GM21737 (cell line): ENCODE data around the gene SERTAD4.
"Not testable (repeated sequence)": the region's sequence is repeated elsewhere in the genome, so short reads cannot be mapped to it uniquely, and the experiment has no call there.

Experiments used
- ATAC-seq: cut with Tn5 transposase; IDR thresholded peaks from one replicate; pipeline ENCODE4 v1.9.1; 2021; ENCODE audit warnings: mild to moderate bottlenecking, moderate library complexity; ENCODE audit not compliant: unreplicated experiment

SERTAD4 gene

DNA sequence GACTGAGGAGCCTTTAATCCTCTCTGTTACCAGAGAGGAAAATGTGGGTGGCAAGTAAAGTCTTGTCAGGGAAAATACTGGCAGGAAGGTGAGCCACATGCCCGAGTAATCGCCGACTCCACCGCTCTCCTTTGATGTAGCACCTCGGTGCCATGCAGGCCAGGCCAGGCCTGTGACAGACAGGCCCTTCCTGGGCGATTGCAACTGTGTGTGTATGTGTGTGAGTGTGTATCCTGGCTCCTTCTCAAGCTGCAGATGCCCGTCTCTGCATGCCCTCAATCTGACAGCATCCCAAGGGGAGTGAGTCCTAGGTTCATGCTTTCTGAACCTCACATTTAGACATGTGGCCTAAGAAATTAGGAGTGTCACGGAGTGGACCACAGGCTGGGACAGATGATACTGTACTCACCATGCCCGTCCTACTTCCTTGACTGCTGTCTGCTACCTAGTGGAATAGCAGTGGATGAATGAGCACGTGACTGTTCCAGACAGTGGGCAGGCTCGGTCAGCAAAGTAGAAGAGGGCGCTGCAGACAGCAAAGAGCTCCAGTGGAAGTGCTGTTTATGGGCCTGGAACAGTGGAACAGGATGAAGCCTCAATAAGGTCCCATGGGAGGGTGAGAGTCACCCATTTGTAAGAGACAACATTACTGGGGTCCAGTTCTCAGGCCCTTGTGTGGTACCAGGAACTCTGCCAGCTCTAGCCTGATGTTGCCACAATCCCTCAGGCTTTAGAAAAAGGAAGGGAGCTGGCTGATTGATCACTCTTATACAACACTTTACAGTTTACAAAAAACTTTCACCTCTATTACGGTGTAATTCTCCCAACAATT, 25.3 kb downstream of the SERTAD4 start:
- no peak for ATAC-seq

DNA sequence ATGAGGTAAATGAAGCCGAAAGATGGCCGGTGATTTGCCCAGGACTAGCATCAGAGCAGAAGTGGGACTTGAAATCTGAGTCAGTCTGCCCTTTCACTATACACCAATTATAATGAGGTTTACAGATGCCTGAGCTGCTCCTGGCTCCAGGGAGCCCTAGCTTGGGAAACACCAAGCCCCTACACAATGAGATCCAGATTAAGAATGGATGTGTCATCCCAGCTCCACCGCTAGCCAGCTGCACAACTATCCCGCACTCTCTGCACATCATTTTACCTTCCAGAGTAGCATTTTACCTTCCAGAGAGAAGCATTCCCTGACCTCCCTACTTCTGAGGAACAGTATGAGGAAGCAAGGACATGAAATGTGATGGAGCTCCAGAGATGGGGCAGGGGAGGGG, 27.0 kb downstream of the SERTAD4 start:
- no peak for ATAC-seq

DNA sequence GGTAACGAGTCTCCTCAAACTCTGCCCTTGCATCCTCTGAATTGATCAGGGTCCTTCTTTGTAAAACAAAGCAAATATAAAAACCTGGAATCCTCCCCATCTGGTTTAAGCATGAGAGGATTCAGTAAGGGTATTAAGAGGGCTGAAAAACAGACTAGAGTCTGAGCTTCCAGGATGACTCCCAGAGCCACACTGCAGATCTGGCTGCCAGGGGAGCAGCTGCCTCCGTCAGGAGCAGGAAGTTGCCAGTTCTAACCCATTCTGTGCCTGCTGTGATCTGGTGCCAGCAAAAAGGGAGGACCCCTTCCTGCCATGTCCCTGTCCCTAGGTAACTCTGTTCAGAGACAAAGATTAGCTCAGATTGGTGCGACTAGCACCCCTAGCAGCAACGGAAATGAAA, 27.5 kb downstream of the SERTAD4 start:
- no peak for ATAC-seq

DNA sequence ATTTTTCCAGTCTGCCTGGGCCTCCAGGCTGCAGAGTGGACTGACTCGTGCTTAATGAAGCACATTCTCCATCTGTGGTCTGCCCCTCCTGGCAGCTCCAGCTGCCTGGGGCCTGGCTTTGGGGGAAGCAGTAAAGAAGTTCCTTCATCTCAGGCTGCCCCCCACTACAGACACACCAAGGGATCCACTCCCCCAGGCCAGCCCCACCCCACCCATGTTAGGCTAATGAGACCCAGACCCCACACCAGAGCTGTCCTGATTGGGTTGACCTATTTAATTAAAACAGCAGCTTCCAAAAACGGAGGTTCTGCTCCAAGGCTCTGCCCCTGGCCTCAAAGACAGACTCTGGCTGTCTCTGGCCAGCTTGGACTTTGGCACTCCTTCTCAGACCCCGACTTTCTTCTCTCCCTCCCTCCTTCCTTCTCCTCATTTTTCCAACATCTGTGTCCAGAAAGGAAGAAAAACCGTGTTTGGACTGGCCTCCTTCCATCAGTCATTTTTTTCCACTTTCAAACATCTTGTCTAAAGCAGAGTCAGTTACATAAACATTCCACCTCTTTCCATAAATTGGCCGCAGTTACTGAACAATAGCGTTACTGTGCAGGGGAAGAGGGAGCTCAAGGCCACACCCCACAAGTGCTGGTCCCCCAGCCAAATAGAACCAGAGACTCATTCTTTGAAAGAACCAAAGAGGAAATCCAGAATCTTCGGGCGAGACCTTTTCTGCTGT, 29.7 kb downstream of the SERTAD4 start:
- ATAC-seq = no peak

DNA sequence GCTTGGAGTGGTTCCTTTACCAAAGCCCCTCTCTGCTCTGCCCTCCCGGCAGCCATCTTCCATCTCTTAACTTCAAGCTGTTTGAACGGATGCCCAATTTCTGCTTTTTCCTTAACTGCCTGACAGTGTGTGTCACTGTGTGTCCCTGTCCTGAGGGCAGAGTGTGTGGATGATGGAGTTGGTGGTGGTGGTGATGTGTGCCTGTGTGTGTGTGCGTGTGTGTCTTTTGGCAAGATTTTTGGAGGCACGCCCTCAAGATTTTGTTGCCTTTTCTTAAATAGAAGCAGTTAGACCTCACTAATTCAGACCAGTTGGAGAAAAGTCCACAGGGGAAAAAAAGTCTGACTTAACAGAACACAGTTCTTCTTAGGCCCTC, 30.3 kb downstream of the SERTAD4 start:
- ATAC-seq = no peak

DNA sequence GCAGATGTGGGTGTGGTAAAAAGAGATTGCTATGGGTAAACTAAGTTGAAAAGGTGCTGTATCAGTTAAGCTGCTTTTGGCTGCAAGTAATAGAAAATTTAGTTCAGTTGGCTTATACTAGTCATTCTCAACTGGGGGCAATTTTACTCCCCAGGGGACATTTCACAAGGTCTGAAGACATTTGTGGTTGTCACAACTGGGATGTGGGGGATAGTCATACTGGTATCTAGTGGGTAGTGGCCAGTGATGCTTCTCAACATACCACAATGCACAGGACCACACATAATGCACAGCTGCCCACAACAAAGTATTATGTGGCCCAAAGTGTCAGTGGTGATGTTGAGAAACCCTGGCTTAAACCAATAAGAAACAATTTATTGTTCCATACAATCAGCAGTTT, 31.4 kb downstream of the SERTAD4 start:
- ATAC-seq = no peak

DNA sequence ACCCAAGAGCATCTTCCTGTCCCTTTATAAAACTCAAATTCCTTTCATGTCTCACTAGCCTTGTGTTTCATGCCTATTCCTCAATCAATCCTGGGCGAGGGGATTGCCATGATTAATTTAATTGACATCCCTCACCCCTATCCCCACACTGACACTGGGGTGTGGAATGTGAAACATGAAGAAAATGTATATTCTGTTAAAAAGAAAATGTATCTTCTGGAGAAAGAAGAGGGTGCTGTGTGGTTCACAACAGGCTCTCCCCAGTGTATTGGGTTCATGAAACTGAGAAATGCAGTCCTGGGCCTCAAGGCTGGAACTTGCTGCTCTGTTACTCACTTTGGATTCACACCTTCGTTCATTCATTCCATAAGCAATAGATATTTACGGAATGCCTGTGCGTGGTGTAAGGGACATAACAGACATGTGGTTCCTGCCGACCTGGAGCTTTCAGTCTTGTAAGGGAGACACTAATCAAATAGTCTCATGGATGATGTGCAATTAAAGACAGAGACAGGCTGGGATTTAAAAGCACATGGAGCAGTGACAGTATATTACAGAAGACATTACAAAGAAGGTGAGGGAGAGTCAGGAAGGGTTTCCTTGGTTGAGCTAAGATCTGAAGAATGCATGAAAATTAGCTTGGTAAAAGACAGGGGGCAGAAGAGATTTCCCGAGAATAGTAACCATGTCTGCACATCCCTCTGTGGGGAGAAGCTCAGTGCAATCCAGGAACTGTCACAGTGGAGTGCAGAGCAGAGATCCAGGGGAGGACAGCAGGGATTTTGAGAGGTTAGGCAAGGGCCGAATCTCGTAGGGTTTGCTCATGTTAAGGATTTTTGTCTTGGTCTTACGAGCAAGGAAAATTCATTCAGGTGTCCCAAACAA, 32.1 kb downstream of the SERTAD4 start:
- no peak for ATAC-seq

DNA sequence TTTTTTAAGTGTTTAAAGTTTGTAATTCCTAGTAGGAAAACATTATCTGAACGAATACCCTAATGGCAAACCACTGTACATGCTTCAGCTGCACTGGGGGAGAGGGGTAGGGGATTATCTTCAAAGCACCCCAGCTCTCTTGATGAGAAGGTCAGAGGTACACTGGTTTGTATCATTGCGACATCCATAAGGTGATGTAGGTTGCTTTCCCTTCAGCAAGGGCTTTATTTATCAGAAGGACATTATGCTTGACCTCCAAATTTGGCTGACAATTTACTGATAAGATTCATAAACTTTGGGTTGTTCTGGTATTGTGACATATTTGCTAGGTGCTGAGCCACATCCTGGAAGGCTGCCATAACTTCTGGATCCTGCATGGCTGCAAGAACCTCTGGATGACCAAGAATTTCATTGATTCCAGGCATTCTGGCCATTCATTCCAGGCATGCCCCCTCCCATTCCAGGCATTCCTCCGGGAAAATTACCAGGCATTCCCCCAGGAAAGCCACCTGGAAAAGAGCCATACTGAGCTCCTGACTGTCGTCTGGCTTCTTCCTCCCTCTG, 32.9 kb downstream of the SERTAD4 start:
- ATAC-seq = not testable (repeated sequence)

DNA sequence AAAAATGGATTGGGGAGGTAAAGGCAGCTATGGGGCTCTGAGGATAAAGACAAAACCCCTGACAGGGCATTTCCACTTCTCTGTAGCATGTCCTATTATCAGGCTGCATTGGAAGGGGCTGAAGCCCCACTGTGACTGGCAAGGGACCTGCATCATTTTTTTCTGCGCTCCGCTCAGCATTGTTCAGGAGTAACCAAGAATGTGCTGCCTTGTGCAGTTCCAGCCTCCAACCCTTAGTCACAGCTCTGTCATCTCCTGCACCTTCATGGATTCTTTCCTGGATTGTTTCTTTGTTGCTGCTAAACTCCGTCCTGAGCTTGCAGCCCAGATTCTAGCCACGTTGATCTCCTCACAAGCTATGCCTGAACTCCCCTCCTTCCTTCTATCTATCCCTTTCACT, 37.4 kb downstream of the SERTAD4 start:
- ATAC-seq = no peak

DNA sequence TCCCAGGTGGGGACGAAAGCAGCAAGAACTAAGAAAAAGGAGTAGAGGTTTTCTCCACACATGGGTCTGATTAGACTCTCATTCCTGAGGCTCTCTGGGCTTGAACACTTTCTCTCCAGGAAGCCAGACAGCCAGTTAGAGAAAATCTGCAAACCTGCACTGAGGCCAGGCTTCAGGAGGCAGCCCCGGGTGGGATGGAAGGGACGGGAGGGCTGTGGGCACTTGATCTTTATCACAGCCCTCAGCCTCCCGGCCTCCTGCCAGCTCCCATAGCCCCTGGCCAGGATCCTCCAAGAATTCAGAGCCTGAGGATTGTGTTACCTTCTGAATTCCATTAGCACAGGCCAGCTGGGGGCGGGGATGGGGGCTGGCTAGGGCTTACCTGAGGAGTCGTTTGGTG, 40.1 kb downstream of the SERTAD4 start:
- ATAC-seq = no peak

DNA sequence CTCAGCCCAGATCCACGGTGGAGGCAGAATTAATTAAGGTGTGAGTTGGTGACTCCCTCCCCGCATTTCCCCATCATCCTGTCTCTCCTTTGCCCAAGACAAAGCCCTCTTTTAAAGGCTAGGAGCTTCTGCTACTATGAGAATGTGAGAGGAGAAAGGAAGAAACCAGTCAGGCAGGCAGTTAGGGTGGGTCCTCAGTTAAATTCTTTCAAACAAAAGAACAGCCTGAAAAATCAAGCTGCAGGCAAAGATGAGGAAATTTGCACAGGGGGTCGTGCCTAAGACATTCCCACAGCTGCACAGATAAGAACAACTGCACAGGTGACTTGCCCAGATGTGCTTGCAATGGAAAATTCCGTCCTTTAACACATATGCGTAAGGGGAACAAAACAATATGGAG, 47.6 kb downstream of the SERTAD4 start:
- ATAC-seq = no peak

DNA sequence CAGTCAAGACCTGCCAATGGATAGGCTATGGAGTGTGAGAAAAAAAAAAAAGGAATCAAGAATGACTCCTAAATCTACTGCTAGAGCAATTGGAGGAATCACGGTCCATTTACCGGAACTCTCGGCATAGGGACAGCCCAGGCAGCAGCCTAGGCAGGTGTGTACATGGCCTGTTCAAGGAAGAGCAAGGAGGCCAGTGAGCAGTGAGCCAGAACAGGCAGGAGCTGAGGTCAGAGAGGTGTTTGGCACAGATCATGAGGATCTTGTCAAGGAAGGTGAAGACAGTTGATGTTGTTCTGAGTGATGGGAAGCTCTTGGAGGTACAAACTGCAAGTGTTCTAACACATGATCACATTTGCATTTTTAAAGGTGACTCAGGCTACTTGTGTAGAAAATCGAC, 55.5 kb downstream of the SERTAD4 start:
- no peak for ATAC-seq

DNA sequence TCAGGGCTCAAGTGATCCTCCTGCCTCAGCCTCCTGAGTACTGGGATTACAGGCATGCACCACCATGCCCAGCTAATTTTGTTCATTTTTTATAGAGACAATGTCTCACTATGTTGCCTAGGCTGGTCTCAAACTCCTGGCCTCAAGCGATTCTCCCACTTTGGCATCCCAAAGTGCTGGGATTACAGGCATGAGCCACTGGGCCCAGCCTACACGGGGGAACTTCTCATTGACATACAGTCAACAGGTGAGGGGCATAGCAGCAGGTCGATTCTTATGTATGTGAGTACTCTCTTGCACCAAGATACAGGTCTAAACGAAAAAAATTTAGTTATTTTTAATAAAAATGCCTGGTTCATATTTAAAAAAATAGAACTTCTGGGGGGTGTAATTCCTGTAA, 56.7 kb downstream of the SERTAD4 start:
- ATAC-seq = no peak

DNA sequence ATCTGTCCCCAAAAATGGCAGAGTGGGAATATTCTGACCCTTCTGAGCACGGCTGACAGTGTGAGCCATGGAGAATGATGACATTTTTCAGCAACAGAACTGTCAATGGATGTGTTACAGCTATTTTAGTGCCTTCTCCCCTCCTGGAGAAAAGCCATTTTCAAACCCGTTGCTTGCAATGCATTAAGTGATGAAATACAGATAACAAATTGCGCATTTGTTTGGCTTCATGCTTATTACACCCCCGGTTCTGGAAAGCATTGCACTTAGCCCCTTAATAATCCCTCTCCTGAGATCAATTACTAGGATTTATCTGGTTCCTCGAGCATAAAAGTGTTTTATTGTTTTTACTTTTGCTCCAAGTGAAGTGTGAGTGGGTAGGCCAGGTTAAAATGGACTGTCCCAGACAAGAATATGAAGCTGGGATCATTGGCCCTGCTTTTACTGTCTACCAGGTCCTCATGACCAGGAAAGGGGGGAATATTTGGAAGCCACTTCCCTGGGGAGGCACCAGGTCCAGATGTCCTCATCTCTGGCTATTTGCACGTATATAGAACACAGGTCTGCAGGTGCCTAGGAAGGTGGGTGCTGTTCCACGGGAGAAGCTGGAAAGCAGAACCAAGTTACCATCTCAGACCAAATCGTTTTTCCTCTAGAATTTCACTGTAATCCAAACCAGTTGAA, 58.6 kb downstream of the SERTAD4 start:
- no peak for ATAC-seq

DNA sequence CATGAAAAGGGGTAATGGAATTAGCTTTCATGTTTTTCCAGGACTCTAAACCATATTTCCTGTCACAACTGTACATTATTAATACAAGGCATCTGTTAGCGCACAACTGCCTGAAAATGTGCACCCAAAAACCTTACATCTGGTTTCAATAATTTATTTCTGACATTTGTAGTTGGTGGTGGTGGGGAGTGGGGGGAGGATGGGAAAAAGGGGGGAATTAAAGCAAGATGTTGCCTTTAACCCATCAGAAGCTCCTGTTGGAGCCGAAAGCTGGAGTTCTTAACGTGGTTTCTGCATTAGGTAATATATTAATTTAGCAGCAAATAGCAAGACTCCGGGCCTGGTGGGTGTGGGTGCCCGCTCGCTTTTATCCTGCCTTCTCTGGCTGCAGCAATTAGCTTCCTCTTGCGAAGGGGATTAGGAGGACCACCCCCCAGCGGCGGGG, 59.2 kb downstream of the SERTAD4 start:
- no peak for ATAC-seq

DNA sequence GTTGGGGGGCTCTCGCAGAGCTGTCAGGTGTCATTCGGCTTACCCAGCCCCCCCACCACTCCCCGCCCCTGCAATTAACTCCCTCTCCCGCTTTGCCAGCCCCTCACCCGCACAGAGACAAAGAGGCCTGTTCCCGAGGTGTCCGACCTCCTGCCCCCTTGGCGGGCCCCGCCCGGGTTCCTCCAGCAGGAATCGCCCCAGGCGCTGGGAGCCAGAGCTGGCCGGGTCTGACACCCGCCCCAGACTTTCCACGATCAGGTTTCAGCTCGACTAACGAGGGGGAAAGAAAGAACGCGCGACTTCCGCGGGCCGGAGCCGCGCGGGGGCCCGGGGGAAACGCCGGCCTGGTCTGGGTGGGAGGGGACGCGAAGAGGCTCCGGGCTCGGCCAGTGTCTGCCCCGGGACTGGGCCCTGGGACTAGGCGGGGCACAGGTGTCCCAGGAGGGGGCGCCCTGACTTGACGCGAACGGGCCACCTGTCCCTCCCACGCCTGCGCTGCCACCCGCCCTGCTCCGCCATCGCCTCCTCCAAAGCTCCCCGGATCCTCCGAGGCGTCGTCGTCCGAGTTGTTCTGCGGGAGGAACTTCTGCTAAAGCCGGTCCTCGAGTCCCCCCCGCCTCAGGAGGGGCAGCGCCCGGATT, 59.8 kb downstream of the SERTAD4 start:
- ATAC-seq = no peak

DNA sequence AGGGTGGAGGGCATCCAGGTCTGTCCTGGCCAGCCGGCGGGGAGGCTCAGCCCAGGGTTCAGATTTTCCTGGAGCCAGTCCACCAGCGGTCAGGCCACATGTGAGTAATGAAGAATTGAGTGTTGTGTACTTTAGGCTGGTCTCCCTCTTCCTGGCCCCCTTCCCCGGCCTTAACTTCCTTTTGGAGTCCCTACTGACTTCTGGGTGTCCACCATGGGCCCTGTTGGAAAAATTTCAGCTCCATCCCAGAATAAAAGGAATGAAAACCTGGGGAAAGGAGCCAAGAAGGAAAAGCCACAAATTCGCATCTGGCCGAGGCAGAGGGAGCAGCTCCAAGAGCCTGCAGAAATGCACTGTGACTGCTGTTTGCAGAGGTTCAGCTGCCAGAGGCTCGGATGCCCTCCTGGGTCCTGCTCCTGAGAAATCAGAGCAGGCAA, 60.6 kb downstream of the SERTAD4 start:
- ATAC-seq = no peak

DNA sequence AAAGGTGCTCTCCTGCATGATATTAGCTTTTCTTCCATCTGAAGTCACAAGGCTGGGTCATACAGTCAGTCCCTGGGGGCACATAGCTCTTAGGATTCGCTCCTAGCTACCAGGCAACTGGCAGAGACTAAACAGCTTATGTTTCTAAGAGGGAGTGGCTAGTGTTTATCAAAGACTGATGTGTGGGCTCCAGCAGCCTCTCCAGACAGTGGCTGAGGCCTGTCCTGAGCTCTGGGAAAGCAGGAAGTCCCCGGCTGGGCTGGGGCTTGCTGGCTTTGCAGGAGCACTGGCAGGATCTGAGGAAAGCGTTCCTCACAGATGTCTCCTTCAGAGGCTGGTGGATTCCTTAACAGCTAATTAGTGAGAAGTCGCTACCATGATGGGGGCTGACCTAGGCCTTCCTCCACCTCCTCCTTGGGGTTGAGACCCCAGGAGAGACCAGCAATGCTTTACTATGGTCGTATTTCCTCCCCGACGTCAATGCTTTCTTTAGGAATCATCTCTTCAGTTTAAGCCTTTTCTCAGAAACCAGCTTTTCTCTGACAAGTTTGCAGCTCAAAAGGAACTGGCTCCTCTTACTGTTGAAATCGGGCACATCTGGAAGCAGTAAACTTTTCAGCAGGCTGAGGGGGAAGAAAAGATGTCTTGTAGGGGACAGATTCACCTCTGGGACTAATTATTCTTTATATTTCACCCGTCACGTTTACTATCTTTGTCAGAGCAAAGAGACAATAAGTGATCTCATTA, 62.6 kb downstream of the SERTAD4 start:
- ATAC-seq = no peak
